HG02610 (cell line): ENCODE results near the gene WDFY4.

Source experiments
- ATAC-seq: cut with Tn5 transposase; IDR thresholded peaks from one replicate; pipeline ENCODE4 v1.9.1; 2021; ENCODE audit warnings: mild to moderate bottlenecking, moderate library complexity; ENCODE audit not compliant: unreplicated experiment

Gene WDFY4

GRCh38 chr10:48786606-48787282 is 102.1 kb downstream of the WDFY4 start:
- no peak for ATAC-seq

DNA sequence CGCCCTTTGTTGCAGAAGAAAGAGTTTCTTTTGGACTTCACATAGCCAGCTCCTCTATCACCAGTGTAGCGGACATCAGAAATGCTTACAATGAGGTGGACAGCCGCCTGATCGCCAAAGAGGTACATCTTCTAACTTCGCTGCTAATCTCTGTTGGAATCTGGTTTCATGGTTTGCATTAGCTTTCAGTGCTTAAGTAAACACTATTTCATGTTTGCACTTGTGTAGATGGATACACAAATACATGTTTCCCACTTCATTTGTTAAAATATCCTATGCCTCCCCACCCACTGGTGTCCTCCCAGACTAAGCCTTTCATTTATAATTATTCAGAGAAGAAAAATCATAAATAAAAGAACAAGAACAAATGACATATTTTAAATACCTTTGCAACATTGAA is 103.9 kb downstream of the WDFY4 start:
- no peak for ATAC-seq

DNA sequence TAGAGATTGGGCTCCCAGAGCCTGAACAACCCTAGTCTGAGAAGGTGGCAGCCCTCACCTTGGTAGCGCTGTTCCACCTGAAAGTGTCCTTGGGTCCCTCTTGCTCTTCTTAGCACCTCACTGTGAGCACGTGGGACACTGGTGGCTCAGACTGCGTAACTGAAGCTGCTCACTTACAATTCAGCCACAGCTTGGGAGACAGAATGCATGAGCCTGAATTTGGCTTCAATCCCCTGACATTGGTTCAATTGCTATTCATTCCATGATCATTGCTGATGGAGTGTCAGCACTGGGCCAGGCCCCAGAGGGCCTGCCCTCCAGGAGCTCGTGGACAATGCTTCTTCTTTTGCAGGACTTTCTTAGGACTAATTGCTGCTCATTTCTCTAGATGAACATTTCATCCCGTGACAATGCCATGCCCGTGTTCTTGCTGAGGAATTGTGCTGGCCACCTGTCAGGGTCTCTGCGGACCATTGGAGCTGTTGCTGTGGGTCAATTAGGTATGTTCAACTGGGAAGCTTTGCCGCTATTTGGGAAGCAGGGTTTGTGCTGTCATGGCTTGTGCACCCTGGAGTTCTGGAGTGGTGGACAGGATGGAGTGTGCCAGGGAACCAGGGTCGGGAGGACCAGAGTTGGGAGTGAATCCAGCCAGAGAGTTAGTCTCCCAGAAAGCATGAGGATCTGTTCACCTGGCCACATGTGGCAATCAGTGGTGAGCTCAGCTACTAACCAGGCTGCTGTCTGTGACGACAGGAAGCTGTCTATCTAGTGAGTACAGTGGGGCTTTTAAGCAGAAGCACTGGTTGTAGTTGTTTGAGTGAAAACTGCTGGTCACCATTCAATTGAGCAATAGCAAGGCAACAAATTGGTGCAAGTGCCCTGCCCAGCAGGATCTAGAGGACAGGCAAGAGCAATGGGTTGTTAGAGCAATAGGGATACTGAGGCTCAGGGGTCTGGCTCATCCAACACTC is 105.1 kb downstream of the WDFY4 start:
- ATAC-seq = no peak

- ATAC-seq = no peak
Measured at GRCh38 chr10:48790457-48791044, 105.9 kb downstream of the WDFY4 start.

- ATAC-seq = no peak
Measured at GRCh38 chr10:48791267-48791928, 106.7 kb downstream of the WDFY4 start.

DNA sequence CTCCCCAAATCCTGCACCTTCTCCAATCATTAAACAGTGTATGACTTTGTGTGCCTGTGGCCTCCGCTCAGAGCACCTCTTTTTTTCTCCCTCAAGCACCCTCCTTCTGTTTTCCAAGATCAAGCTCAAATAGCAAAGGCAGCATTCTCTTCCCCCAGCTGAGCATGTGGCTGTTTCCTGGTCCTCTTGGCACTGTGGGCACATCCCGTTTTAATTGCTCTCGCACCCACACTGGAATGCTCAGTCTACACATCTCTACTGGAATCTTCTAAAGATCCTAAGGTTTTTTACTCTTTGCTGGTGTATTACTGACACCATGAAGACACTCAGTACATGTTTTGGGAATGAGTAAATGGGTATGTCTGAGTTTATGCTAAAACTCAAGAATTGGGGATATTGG is 107.4 kb downstream of the WDFY4 start:
- ATAC-seq = no peak

DNA sequence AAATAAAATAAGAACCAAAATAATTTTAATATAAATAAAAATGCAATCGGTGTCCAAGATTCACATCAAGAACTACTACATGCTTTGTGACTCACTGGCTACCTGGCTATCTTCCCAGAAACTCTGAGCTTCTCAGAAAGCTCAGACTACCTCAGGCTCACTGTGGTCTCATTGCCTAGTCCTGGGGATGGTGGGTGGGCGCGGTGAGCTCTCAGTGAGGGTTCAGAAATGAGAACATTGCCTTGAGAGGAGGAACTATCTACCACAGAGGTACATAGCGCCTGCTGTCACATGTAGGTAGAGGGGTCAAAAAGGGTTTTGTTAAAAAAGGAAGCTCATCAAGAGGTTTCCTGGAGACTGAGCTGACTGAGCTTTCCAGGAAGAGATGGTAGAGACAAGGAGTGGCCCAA is 108.0 kb downstream of the WDFY4 start:
- ATAC-seq = no peak

GRCh38 chr10:48794074-48794473 is 109.4 kb downstream of the WDFY4 start:
- no peak for ATAC-seq

DNA sequence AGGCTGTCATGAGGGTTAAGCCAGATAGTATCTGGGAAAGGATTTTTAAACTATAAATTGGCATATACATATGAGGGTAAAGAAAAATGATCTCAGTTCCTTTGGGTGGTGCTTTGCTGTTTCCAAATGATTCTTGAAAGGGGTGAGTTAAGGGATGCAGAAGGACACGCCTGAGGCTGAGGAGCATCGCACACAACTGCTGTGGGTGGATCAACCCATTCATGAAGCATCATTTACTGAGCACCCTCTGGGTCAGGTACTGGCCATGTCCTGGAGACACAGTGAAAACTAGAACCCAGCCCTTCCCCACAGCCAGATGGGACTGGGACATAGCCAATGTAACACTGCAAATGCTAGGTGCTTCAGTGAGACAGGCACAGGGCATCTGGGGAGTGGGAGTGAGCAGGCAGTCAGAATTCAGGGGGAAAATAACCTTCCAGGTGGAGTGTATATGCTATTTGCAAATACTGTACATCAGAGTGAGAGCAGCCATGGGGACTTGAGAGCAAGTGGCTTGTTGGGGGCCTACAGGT is 112.1 kb downstream of the WDFY4 start:
- no peak for ATAC-seq

DNA sequence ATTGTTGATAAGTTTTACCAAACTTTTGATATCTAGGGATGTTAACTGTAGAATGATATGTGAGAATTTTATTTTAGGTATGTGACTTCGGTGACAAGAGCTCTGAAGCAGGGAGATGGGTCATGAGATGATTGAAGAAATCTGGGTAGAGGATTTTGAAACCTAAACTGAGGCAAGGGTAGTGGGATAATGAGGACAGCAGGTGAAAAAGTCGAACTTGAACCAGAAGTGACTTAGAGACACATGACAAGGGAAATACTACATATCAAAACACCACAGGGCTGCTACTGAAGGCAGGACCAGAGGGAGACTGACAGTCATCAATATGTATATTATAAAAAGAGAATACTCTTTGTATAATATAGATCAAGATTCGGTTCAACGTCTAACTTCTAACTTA is 113.2 kb downstream of the WDFY4 start:
- ATAC-seq = no peak

DNA sequence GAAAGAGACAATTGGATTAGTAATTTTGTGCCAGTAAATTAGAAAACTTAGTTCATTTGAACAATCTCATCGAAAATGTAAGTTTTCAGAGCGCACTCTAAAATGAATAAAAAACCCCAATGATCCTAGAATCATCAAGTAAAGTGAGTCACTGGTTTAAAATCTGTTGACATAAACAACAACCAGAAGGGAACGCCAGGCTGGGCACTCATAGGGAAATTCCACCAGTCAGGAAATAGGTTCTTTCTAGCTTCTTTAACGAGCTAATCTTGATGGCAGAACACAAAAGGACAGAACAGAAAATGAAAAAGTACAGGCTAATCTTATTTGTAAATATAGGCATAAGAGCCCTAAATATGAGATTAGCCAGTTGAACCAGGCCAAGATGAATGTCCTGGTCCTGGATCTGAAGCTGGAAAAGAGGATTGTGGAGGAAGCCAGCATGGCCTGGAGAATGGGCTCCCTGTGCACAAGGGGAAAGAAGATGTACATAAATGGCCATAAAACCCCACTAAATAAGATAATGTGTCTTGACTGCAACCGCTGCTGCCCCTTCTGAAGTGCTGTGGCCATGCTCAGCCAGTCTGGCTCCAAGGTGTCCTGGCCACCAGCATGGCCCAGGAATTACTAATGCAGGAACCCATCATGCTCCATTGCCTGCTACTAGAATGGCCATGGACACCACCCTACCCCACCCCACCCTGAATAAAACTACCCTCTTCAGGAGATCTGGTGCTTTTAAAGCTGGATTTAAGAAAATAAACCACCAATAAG is 114.0 kb downstream of the WDFY4 start:
- no peak for ATAC-seq

- no peak for ATAC-seq
Measured at GRCh38 chr10:48799341-48800006, 114.8 kb downstream of the WDFY4 start.

- peak; percentile 31 for ATAC-seq
Measured at GRCh38 chr10:48800007-48800675, 115.5 kb downstream of the WDFY4 start.

DNA sequence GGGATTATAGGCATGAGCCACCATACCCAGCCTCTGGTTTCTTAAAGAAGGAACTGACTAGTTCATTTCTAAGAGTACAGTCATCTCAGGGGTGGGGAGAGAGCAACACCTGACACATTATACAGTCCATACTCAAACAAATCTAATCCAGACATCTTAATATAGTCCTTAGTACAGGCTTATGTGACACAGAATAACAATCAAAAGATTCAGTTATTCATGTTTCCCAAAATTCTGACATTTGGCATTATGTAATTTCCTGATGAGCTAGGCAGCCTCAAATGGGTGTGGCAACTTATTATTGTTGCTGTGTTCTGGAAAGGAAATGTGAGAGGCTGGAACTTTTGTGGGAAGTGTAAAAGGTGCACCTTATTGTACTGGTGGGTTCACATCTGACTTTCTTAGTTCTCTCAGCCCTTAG is 116.3 kb downstream of the WDFY4 start:
- ATAC-seq = no peak

GRCh38 chr10:48802611-48803071 is 118.0 kb downstream of the WDFY4 start:
- peak; percentile 81 for ATAC-seq

DNA sequence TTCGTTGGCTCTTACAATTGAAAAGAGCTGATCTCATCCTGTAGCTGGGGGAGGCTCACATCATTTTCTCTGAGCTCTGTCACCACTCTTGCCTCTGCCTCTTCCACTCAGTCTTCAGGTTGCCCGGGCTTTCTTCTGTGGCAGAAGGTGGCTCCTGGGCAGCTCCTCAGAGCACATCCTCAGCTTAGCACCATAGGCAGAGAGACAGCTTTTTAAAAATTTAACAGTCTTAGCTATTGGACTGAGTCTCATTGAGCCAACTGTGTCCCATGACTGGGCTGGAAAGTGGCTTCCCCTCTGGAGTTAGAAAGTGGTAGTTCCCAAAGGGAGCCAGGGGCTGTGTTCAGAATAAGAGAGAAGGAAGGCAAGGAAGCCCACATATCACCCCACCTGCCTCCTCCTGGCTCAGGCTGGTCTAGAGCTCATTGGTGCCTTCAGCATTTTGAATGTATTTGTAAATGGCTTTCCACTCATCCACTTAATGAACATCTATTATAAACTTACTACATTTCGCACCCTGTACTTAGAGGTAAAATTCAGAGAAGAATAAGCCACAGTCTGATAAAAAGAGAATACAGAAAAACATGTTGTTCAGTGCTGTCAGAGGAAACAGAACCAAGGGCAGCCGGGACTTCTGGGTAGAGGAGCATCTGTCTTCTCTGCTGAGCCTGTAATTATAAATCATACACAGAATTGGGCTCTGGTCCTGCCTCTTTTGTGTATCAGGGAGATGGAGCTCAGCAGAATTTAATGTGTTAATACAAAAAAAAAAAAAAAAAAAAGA is 119.3 kb downstream of the WDFY4 start:
- no peak for ATAC-seq

DNA sequence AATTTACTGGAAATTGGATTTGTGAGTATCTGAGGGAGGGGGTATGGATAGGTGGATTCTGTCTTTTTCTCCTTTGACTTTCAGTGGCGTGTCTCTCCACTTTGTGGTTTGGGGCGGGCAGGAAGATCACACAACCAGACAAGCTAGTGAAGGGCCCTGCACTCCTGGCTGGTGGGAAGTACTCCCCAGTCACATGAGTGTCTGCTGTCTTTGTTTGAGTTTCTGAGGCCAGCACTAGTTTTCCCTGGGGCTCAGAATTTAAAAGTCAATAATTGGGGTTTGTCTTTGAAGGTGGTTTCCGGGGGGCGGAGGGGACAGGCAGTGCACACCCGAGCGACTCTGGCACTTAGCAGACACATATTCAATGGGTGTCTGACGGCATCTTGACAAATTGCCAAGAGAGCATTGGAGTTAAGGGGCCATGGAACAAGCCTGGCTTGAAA is 120.1 kb downstream of the WDFY4 start:
- peak; percentile 40 for ATAC-seq

GRCh38 chr10:48805411-48805810 is 120.7 kb downstream of the WDFY4 start:
- no peak for ATAC-seq
